T-helper 2 cell treated with Interferon-gamma antibody and Interleukin-4, amounts not matched to agents 5 μg/mL and 100 μg/mL, for 36 hours (primary cell): Measurements from ENCODE around the gene MYCN.

Experiments used
- DNase-seq: peaks from one replicate; pipeline ENCODE4 v3.0.0; 2021; ENCODE audit warnings: low spot score
- H3K27ac Mint-ChIP-seq: one replicate; pipeline ENCODE4 v1.8.0; 2021; ENCODE audit warnings: mild to moderate bottlenecking, mixed read lengths
- H3K27me3 Mint-ChIP-seq: one replicate; pipeline ENCODE4 v1.8.0; 2021; ENCODE audit warnings: low read depth, mixed read lengths
- H3K36me3 Mint-ChIP-seq: one replicate; pipeline ENCODE4 v1.8.0; 2021; ENCODE audit warnings: low read depth, mixed read lengths
- H3K4me1 Mint-ChIP-seq: one replicate; pipeline ENCODE4 v1.8.0; 2021; ENCODE audit warnings: low read depth, mixed read lengths
- H3K4me3 Mint-ChIP-seq: one replicate; pipeline ENCODE4 v1.8.0; 2022; ENCODE audit warnings: mild to moderate bottlenecking, moderate library complexity, mixed read lengths
- H3K9me3 Mint-ChIP-seq: one replicate; pipeline ENCODE4 v1.8.0; 2021; ENCODE audit warnings: mixed read lengths

MYCN gene

GRCh38 chr2:15931319-15931890 lies 8.9 kb upstream of the MYCN start:
- Mint-ChIP-seq H3K9me3 (no peaks in the 10 kb centered on the region), H3K27ac (no peak overlapping the region)

GRCh38 chr2:15931950-15932349 lies 8.4 kb upstream of the MYCN start:
- Mint-ChIP-seq H3K27me3 (peaks cover 11% of the 10 kb centered on the region), H3K9me3 (no peaks in the 10 kb centered on the region), H3K36me3 (no peaks in the 10 kb centered on the region), H3K27ac (no peak overlapping the region), H3K4me1 (no peaks in the 10 kb centered on the region), H3K4me3 (no peak overlapping the region)
- no peak for DNase-seq

More at GRCh38 chr2:15931319-15931890, 8.9 kb upstream of the MYCN start:
- Mint-ChIP-seq H3K4me1 (no peaks in the 10 kb centered on the region), H3K36me3 (no peaks in the 10 kb centered on the region), H3K4me3 (no peak overlapping the region), H3K27me3 (peaks cover 5% of the 10 kb centered on the region)
- DNase-seq = no peak

- Mint-ChIP-seq H3K4me3 (no peak overlapping the region), H3K27ac (no peak overlapping the region), H3K27me3 (peaks cover 14% of the 10 kb centered on the region), H3K36me3 (no peaks in the 10 kb centered on the region), H3K9me3 (no peaks in the 10 kb centered on the region), H3K4me1 (no peaks in the 10 kb centered on the region)
- DNase-seq = no peak
Measured at GRCh38 chr2:15932394-15933183, 7.8 kb upstream of the MYCN start.

DNA sequence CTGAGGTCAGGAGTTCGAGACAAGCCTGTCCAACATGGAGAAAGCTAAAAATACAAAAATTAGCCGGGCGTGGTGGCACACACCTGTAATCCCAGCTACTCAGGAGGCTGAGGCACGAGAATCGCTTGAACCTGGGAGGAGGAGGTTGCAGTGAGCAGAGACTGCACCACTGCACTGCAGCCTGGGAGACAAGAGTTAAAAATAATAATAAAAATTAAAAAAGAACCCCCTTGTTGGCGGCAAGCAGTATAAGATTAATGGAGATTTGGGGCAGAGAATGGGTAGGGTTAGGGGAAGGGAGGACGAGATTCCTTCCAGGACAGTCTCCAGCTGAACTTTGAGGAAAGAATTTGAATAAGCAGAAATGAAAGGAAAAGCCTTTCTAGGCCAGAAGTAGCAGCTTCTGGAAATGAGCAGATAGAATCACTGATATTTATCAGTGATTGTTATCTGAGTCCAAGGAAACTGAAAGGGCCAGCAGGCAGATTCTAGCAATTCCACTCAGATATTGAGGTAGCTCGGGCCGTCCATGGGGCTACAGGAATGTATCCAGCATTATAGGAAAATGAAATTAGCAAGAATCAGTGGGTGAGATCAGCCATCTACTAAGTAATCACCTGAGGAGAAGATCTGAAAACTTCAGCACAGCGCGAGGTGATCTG lies 7.0 kb upstream of the MYCN start:
- no peaks in the 10 kb centered on the region for H3K36me3 Mint-ChIP-seq
- peaks cover 14% of the 10 kb centered on the region for H3K27me3 Mint-ChIP-seq
- DNase-seq = no peak
- no peak overlapping the region for H3K4me3 Mint-ChIP-seq
- no peaks in the 10 kb centered on the region for H3K9me3 Mint-ChIP-seq
- no peaks in the 10 kb centered on the region for H3K4me1 Mint-ChIP-seq
- H3K27ac Mint-ChIP-seq = no peak overlapping the region

DNA sequence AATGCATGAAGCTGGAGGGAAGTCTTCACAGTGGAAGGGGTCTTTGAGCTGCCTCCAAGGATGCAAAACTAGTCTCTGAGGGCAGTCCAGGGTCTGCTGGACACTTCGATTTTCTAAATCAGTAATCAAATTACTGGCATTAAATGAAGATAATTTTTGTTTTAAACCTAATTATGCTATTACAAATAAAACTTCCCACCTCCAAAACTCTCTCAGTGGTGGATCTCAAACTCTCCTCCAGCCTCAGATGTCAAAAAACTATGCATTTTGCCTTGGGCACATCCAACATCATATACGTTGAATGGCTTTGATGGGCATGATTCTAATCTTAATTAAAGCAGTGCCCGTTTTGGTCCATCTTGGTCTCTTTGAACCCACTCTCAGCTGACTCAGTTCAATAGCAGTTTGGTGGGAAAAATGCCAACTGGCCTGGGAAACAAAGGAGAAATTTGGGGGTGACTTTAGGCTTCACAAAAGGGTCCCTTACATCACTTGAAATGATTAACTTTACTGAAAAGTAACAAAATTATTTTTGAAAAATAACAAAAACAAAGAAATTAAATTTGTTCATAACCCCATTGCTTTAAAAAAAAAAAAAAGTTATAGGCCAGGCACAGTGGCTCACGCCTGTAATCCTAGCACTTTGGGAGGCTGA lies 5.9 kb upstream of the MYCN start:
- no peak for DNase-seq
- no peaks in the 10 kb centered on the region for H3K36me3 Mint-ChIP-seq

GRCh38 chr2:15935189-15935588 lies 5.2 kb upstream of the MYCN start:
- Mint-ChIP-seq H3K27me3 (peaks cover 31% of the 10 kb centered on the region), H3K4me3 (no peak overlapping the region), H3K36me3 (no peaks in the 10 kb centered on the region), H3K27ac (no peak overlapping the region), H3K9me3 (no peaks in the 10 kb centered on the region), H3K4me1 (no peaks in the 10 kb centered on the region)
- no peak for DNase-seq

More for the DNA sequence above, 5.9 kb upstream of the MYCN start:
- Mint-ChIP-seq H3K27ac (no peak overlapping the region), H3K4me3 (no peak overlapping the region), H3K4me1 (no peaks in the 10 kb centered on the region), H3K27me3 (peaks cover 25% of the 10 kb centered on the region), H3K9me3 (no peaks in the 10 kb centered on the region)

DNA sequence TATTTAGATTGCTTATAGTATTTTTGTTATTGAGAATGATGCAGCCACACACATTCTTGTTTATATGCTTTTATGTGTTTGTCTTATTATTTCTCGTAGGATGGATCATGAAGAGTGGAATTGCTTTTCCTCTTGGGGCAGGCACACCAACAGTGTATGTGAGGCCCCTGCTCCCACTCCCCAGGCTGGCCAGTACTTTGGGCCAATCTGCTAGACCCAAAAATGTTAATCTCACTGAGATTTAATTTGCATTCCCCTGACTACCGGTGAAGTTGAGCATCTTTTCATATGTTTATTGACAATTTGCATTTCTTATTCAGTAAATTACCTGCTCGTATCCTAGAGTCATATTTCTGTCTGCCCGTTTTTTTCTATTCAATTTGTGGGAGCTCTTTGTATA lies 4.7 kb upstream of the MYCN start:
- Mint-ChIP-seq H3K27me3 (peaks cover 35% of the 10 kb centered on the region), H3K27ac (no peak overlapping the region), H3K9me3 (no peaks in the 10 kb centered on the region), H3K4me3 (no peak overlapping the region), H3K36me3 (no peaks in the 10 kb centered on the region), H3K4me1 (no peaks in the 10 kb centered on the region)
- DNase-seq = no peak

- Mint-ChIP-seq H3K9me3 (no peaks in the 10 kb centered on the region), H3K36me3 (no peaks in the 10 kb centered on the region), H3K27me3 (peaks cover 43% of the 10 kb centered on the region)
Measured at GRCh38 chr2:15936277-15937104, 3.9 kb upstream of the MYCN start.

GRCh38 chr2:15937105-15937881 lies 3.1 kb upstream of the MYCN start:
- H3K4me3 Mint-ChIP-seq = no peak overlapping the region
- no peaks in the 10 kb centered on the region for H3K36me3 Mint-ChIP-seq
- no peaks in the 10 kb centered on the region for H3K4me1 Mint-ChIP-seq
- peaks cover 47% of the 10 kb centered on the region for H3K27me3 Mint-ChIP-seq
- DNase-seq = no peak
- no peaks in the 10 kb centered on the region for H3K9me3 Mint-ChIP-seq
- H3K27ac Mint-ChIP-seq = no peak overlapping the region

More at GRCh38 chr2:15936277-15937104, 3.9 kb upstream of the MYCN start:
- H3K4me1 Mint-ChIP-seq = no peaks in the 10 kb centered on the region
- no peak overlapping the region for H3K27ac Mint-ChIP-seq
- DNase-seq = no peak
- no peak overlapping the region for H3K4me3 Mint-ChIP-seq

- Mint-ChIP-seq H3K4me1 (no peaks in the 10 kb centered on the region), H3K4me3 (no peak overlapping the region), H3K27ac (no peak overlapping the region), H3K36me3 (no peaks in the 10 kb centered on the region), H3K9me3 (no peaks in the 10 kb centered on the region), H3K27me3 (peaks cover 52% of the 10 kb centered on the region)
- no peak for DNase-seq
Measured at GRCh38 chr2:15937882-15938802, 2.2 kb upstream of the MYCN start.

GRCh38 chr2:15938803-15939555 lies 1.4 kb upstream of the MYCN start:
- no peaks in the 10 kb centered on the region for H3K4me1 Mint-ChIP-seq
- H3K27ac Mint-ChIP-seq = no peak overlapping the region
- H3K9me3 Mint-ChIP-seq = no peaks in the 10 kb centered on the region
- H3K36me3 Mint-ChIP-seq = no peaks in the 10 kb centered on the region
- H3K4me3 Mint-ChIP-seq = no peak overlapping the region
- DNase-seq = no peak
- H3K27me3 Mint-ChIP-seq = peaks cover 60% of the 10 kb centered on the region

- Mint-ChIP-seq H3K4me3 (no peak overlapping the region), H3K36me3 (no peaks in the 10 kb centered on the region), H3K4me1 (no peaks in the 10 kb centered on the region), H3K27ac (no peak overlapping the region), H3K9me3 (no peaks in the 10 kb centered on the region), H3K27me3 (peaks cover 65% of the 10 kb centered on the region)
- no peak for DNase-seq
Measured at GRCh38 chr2:15939556-15939853, 845 bp upstream of the MYCN start.
